Mesothelial cell of epicardium (in vitro differentiated cells): Measurements from ENCODE around the gene MAPK11. TPM values are rescaled to one million over a fixed set of nuclear protein-coding genes. Genes with fewer than 3 reads are reported as not detected.

Experiments used
- DNase-seq, 2 experiments: peaks; one replicate each; pipeline ENCODE4 v3.0.0; 2021; ENCODE audit warnings: low spot score in 2 of 2; ENCODE audit not compliant: unreplicated experiment in 2 of 2
- H3K27ac Mint-ChIP-seq: 2 replicates; pipeline ENCODE4 v1.8.0; 2021; ENCODE audit warnings: mixed read lengths
- H3K27me3 Mint-ChIP-seq: 2 replicates; pipeline ENCODE4 v1.8.0; 2021; ENCODE audit warnings: low read depth, mixed read lengths
- H3K36me3 Mint-ChIP-seq: 2 replicates; pipeline ENCODE4 v1.8.0; 2021; ENCODE audit warnings: mixed read lengths
- H3K4me1 Mint-ChIP-seq: 2 replicates; pipeline ENCODE4 v1.8.0; 2021; ENCODE audit warnings: mixed read lengths
- H3K4me3 Mint-ChIP-seq: 2 replicates; pipeline ENCODE4 v1.8.0; 2021; ENCODE audit warnings: mild to moderate bottlenecking, moderate library complexity, mixed read lengths
- H3K9me3 Mint-ChIP-seq: 2 replicates; pipeline ENCODE4 v1.8.0; 2021; ENCODE audit warnings: mixed read lengths
- total RNA-seq: library from RNA; stranded (reverse); gene quantifications from 3 replicates; pipeline ENCODE4 v1.2.1, GENCODE V29; 2021
- TF ChIP-seq, protein P1 (sequence below): fragments of 200-600 bp; sonication (generic); IDR thresholded peaks from one replicate; pipeline ENCODE4 v1.5.0; 2021; ENCODE audit warnings: antibody characterized with exemption; ENCODE audit not compliant: unreplicated experiment

Gene MAPK11
- total RNA-seq, 1 donor from 2014 or later, result 8.3 TPM

DNA sequence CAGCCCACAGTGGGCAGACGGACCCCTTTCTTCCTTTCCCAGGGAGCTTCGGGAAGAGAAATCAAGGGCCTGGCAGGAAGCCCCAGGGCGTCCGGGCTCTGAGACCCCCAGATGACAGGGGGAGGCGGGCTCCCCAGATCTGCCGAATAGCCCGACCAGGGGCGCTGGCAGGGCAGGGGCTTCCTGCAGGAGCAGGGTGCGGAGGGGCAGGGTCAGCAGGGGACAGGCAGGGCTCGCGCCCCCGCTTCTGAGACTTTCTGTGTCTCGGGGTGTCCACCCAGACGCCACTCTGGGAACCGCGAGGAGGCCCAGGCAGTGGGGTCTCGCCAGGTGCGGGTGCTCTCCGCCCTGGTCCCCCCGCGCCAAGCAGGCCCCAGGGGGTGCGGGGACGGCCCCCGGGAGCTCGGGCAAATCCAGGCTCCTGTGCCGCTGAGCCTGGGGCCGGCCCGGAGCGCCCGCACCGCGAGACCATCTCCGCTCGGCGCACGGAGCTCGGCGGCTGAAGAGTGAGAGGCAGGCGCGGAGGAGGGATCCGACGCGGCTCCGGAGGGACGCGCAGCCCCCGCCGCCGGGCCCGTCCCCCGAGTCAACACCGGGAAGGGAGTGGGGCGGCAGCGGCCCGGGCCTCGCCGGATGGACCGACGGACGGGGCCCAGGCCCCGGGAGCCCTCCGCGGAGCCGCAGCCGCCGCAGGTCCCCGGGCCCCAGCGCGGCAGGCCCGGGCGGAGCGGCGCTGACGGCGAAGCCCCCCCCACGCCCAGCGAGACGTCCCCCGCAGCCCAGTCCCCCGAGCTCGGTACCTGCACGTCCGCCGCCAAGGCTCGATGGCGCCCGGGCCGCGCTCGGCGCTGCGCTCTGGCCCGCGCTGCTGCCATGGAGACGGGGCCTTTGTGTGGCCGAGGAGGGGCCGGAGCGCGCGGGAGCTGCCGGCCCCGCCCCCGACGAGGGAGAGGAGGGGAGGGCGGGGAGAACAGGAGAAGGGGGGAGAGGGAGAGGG, 36.9 kb upstream of the MAPK11 start, which contains the start of gene PLXNB2:
Gene PLXNB2 (minus strand): TSS at position 894 of the 997 bp plus-strand sequence. CDS start 17,062 bp downstream, outside the sequence.
- Mint-ChIP-seq H3K27me3 (no peaks in the 10 kb centered on the region), H3K9me3 (no peaks in the 10 kb centered on the region), H3K36me3 (no peaks in the 10 kb centered on the region), H3K27ac (peak within 1 kb of the TSS; percentile 96), H3K4me3 (peak within 1 kb of the TSS; percentile 90), H3K4me1 (peaks cover 47% of the 10 kb centered on the region)
- TF ChIP-seq, protein P1, sequence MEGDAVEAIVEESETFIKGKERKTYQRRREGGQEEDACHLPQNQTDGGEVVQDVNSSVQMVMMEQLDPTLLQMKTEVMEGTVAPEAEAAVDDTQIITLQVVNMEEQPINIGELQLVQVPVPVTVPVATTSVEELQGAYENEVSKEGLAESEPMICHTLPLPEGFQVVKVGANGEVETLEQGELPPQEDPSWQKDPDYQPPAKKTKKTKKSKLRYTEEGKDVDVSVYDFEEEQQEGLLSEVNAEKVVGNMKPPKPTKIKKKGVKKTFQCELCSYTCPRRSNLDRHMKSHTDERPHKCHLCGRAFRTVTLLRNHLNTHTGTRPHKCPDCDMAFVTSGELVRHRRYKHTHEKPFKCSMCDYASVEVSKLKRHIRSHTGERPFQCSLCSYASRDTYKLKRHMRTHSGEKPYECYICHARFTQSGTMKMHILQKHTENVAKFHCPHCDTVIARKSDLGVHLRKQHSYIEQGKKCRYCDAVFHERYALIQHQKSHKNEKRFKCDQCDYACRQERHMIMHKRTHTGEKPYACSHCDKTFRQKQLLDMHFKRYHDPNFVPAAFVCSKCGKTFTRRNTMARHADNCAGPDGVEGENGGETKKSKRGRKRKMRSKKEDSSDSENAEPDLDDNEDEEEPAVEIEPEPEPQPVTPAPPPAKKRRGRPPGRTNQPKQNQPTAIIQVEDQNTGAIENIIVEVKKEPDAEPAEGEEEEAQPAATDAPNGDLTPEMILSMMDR, result no peak
- peak; percentile 74 to 76 for DNase-seq

DNA sequence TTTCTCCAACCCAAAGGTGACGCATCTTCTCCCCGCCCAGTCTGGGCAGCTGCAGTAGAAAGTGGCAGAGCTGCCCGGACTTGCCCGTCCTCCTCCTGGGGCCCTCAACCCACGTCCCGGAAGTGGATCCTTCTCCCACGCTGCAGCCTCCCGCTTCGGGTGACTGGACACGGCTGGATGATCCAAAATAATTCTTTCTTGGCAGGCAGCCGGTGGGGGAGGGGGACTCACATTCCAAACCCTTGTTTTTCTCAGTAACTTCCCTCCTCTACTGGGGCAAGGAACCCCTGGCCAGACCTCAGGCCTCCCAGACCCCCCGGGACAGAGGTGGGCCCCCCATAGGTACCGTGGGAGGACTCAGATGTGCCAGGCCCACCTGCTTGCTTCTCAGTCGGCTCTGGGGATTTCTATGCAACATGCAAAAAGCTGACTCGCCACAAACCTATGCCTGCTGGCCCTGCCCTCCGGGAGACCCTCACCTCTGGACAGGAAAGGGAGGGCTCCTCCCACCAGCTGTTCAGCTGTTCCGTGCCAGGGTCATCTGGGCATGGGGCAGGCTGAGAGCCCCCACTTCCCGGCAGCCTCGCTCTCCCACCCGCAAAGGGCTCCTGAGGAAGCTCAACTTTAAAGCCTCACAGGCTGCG, 35.9 kb upstream of the MAPK11 start:
- Mint-ChIP-seq H3K36me3 (no peaks in the 10 kb centered on the region), H3K4me3 (peak overlapping the region; percentile 90), H3K4me1 (peaks cover 57% of the 10 kb centered on the region), H3K9me3 (no peaks in the 10 kb centered on the region), H3K27me3 (no peaks in the 10 kb centered on the region), H3K27ac (peak overlapping the region; percentile 99)
- TF ChIP-seq, protein P1, result no peak
- peak; percentile 61 to 82 for DNase-seq

DNA sequence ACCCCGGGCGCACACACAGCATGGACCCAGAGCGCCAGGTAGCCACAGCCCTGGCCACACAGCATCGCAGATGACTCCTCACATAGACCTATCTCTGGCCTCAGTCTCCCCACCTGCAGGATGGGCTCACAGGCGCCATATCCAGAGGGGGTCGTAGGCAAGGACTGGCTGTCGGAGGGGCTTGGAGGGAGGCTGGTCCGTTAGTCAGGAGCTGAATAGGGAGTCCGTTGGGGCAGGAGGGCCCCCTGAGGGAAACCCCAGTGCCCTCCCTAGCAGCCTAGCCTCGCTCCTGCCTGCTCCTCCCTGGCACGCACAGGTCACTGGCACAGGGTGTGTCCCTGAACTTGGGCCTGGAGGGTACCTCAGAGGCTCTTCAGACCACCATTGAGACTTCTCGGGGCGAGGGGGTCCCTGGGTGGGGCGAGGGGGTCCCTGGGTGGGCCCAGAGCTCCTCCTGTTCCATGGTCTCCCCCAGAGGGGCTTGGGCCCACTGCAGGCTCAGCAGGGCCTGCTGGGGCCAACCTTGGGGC, 35.3 kb upstream of the MAPK11 start:
- Mint-ChIP-seq H3K27ac (peak overlapping the region; percentile 99), H3K27me3 (no peaks in the 10 kb centered on the region), H3K36me3 (no peaks in the 10 kb centered on the region), H3K4me1 (peaks cover 62% of the 10 kb centered on the region), H3K9me3 (no peaks in the 10 kb centered on the region), H3K4me3 (peak overlapping the region; percentile 90)
- TF ChIP-seq, protein P1, result no peak
- no peak for DNase-seq

DNA sequence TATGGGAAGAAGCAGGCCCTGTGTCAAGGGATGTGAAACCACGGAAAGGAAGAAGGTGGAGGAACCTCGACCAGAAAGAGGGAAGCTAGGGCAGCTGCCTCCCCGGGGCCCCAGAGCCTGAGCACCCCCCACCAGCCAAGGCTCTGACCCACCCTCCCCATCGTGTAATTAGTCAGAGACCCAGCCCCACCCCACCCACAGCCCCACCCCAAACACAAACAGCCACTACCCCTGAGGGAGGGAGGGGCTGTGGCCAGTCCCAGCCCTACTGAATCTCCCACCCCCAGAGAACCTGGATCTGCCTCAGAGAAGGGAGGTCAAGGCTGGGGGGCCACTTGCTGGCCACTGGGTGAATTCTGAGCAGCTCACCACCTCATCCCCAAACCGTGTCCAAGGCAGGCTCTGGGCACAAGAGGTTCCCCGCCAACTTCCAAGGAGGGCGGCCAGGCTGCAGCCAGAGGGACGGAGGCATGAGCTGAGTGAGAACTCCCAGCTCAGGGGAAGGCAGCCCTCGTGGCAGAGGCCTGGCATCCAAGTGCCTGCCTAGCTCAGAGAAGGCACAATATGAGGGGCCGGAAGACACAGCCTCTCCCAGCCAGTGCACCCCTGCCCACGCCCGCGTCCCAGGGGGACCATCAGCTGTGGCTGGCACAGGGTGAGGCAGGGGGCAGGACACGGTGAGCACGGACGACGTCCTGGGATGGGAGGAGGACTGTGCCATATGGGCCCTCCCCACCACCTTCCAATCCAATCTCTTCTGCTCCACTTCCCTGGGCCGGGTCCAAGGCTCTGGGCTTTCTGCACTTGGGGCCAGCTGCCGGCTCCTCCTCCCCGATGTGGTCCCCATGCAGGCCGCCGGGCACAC, 34.6 kb upstream of the MAPK11 start:
- TF ChIP-seq, protein P1, result no peak
- Mint-ChIP-seq H3K27ac (peak overlapping the region; percentile 99), H3K36me3 (no peaks in the 10 kb centered on the region), H3K27me3 (no peaks in the 10 kb centered on the region), H3K4me3 (peak overlapping the region; percentile 90), H3K4me1 (peaks cover 62% of the 10 kb centered on the region), H3K9me3 (no peaks in the 10 kb centered on the region)
- no peak for DNase-seq
